NCI-H2227 treated with DMSO at 0.1 percent for 48 hours (cell line): Measurements from ENCODE around the gene ZNF541.
"Not testable (repeated sequence)": the region's sequence is repeated elsewhere in the genome, so short reads cannot be mapped to it uniquely, and the experiment has no call there.

Experiments
- DNase-seq: peaks from one replicate; lab custom pipeline; 2025; lab: John Stamatoyannopoulos, UW

ZNF541 gene

GRCh38 chr19:47599671-47600245 is 26.8 kb upstream of the ZNF541 start:
- DNase-seq, result not testable (repeated sequence)

GRCh38 chr19:47598407-47599349 is 25.7 kb upstream of the ZNF541 start:
- peak; percentile 7 for DNase-seq

- no peak for DNase-seq
Measured at GRCh38 chr19:47595944-47596343, 23.0 kb upstream of the ZNF541 start.

GRCh38 chr19:47593860-47594259 is 20.9 kb upstream of the ZNF541 start:
- DNase-seq, result no peak

- no peak for DNase-seq
Measured at GRCh38 chr19:47589824-47590223, 16.9 kb upstream of the ZNF541 start.

GRCh38 chr19:47587295-47587694 is 14.3 kb upstream of the ZNF541 start:
- no peak for DNase-seq

GRCh38 chr19:47583161-47583560 is 10.2 kb upstream of the ZNF541 start:
- not testable (repeated sequence) for DNase-seq

GRCh38 chr19:47582320-47582909 is 9.5 kb upstream of the ZNF541 start:
- no peak for DNase-seq

GRCh38 chr19:47581605-47582319 is 8.8 kb upstream of the ZNF541 start:
- no peak for DNase-seq

- DNase-seq, result no peak
Measured at GRCh38 chr19:47580397-47580796, 7.4 kb upstream of the ZNF541 start.

- DNase-seq, result no peak
Measured at GRCh38 chr19:47572635-47573034, 313 bp downstream of the ZNF541 start.

GRCh38 chr19:47569331-47569730 is 3.6 kb downstream of the ZNF541 start:
- DNase-seq, result no peak

- DNase-seq, result no peak
Measured at GRCh38 chr19:47564081-47564480, 8.9 kb downstream of the ZNF541 start.

- DNase-seq, result no peak
Measured at GRCh38 chr19:47561440-47562057, 11.4 kb downstream of the ZNF541 start.

- DNase-seq, result no peak
Measured at GRCh38 chr19:47560999-47561398, 11.9 kb downstream of the ZNF541 start.

- no peak for DNase-seq
Measured at GRCh38 chr19:47550129-47550528, 22.8 kb downstream of the ZNF541 start.

- DNase-seq, result no peak
Measured at GRCh38 chr19:47549261-47549862, 23.6 kb downstream of the ZNF541 start.

- DNase-seq, result no peak
Measured at GRCh38 chr19:47547199-47547598, 25.7 kb downstream of the ZNF541 start.

GRCh38 chr19:47545061-47545948 is 27.6 kb downstream of the ZNF541 start:
- no peak for DNase-seq

GRCh38 chr19:47544476-47544875 is 28.5 kb downstream of the ZNF541 start:
- DNase-seq, result no peak
